ENCODE measurements around the gene RAB22A. TPM values are rescaled to one million over a fixed set of nuclear protein-coding genes. Genes with fewer than 3 reads are reported as not detected.

RAB22A gene
- total and polyA plus RNA-seq, 9 of the 15 experiments (the other 6 are each of a cell fraction or from before 2014, with no cell fraction given) = 1.1 to 8.0 (median 6.7) TPM

GRCh38 chr20:58306421-58307261, 2.9 kb upstream of the RAB22A start (continued):
- TF ChIP-seq HMBOX1 (IDR thresholded peaks at IDR 0.05) = 0 out of 2 replicates have a peak, but pooled peaks have one; percentile 15
- peak; percentile 49 to 50; a peak in 1 of 4 replicates for TF ChIP-seq KDM1A (IDR thresholded peaks at IDR 0.05)

GRCh38 chr20:58307270-58307669, 2.2 kb upstream of the RAB22A start:
- CTCF ChIA-PET (ENCODE audit: low intra/inter-chr PET ratio) = no interaction called here
- peaks cover 14% of the 10 kb centered on the region; the same call in 1 of the 3 replicates for H3K36me3 ChIP-seq (ENCODE audit: control insufficient read depth, insufficient read depth, low read length)
- no peak overlapping the region for H3K4me2 ChIP-seq (ENCODE audit: insufficient read depth, low read length)
- no TSS peak for BruUV-seq (replicated peaks)
- H3K4me3 ChIP-seq = no peak overlapping the region
- TF ChIP-seq KLF16 (IDR thresholded peaks at IDR 0.05) (no peak), CCNT2 (IDR thresholded peaks at IDR 0.05; ENCODE audit: borderline replicate concordance, extremely low read depth, insufficient read length, low read depth, low read length) (no peak), ZC3H8 (IDR thresholded peaks at IDR 0.05) (no peak), KAT2B (IDR thresholded peaks at IDR 0.05; ENCODE audit: low read depth, low read length) (no peak), JUND (IDR thresholded peaks at IDR 0.05; ENCODE audit: borderline replicate concordance, low read depth, low read length) (no peak), JUND (tag; IDR thresholded peaks at IDR 0.05; ENCODE audit: borderline replicate concordance, low read depth, low read length) (no peak), PKNOX1 (IDR thresholded peaks at IDR 0.05) (no peak), CREB3 (tag; conservative IDR thresholded peaks at IDR 0.05; ENCODE audit: low read depth) (no peak), NFATC3 (IDR thresholded peaks at IDR 0.05) (no peak), ZNF174 (CRISPR knock-in tag; IDR thresholded peaks at IDR 0.05) (no peak), NR0B1 (IDR thresholded peaks at IDR 0.05; ENCODE audit: partially characterized antibody) (no peak)
- H3K4me1 ChIP-seq (replicated peaks in 1 of 2; ENCODE audit: control insufficient read depth in 2 of 2, insufficient read depth in 2 of 2, low read length in 2 of 2) = peaks cover 3 to 12% of the 10 kb centered on the region in 2 experiments; a peak in 2 of 5 replicates
- no peak overlapping the region for H3K9ac ChIP-seq (ENCODE audit: insufficient read depth in 1 of 2, low read depth in 2 of 2, low read length in 2 of 2)
- no peaks in the 10 kb centered on the region for H3K9me3 ChIP-seq (replicated peaks; ENCODE audit: control insufficient read depth, insufficient read depth, low read depth, low read length)
- no peaks in the 10 kb centered on the region for H3K9me1 ChIP-seq (ENCODE audit: control insufficient read depth, insufficient read depth, low read length)
- WGBS (ENCODE audit: insufficient coverage, low coverage, missing lambda C conversion rate) = 80% methylated on average over 7 of the region's 7 CpGs
- no peak for ATAC-seq
- in situ Hi-C loops (cut with MboI) (no loop called here), intact Hi-C loops (cut with micrococcal nuclease) (loop anchor here (5.0 kb wide), 2 partner anchors 65 to 70 kb away; no protein-coding TSS in a partner anchor)
- peaks cover 25% of the 10 kb centered on the region for H3K79me2 ChIP-seq (ENCODE audit: control insufficient read depth, insufficient read depth, low read length)
- POLR2A ChIA-PET = interaction anchor here (0.7 to 2.4 kb wide), 2 partner anchors 11 to 56 kb away, joined by 3 to 9 read pairs; no protein-coding TSS in a partner anchor
- peaks cover 1% of the 10 kb centered on the region; the same call in 1 of the 2 replicates for H4K20me1 ChIP-seq (replicated peaks; ENCODE audit: control insufficient read depth, insufficient read depth, low read length)
- FAIRE-seq = no peak
- no peak overlapping the region for H3K27ac ChIP-seq (ENCODE audit: extremely low read depth, low read depth, low read length)
- no peak for DNase-seq (ENCODE audit: extremely low read depth in 1 of 4, low spot score in 3 of 4)
- H2AFZ ChIP-seq (ENCODE audit: low read depth, low read length) = no peak overlapping the region
- no peaks in the 10 kb centered on the region for H3K27me3 ChIP-seq (ENCODE audit: control insufficient read depth in 2 of 2, insufficient read depth in 2 of 2, low read length in 2 of 2)
